Retina (tissue), 1 donor: ENCODE results near the gene TGFB2.
"Not testable (repeated sequence)": the region's sequence is repeated elsewhere in the genome, so short reads cannot be mapped to it uniquely, and the experiment has no call there.

Experiments used
- DNase-seq: peaks from one replicate; pipeline ENCODE4 v3.0.0-alpha.2; 2016

Gene TGFB2

GRCh38 chr1:218344814-218345672, at the start of gene TGFB2:
TGFB2 (plus strand) TSS chr1:218345336; CDS start chr1:218346702, 1,366 bp downstream.
- DNase-seq, result peak; percentile 90

GRCh38 chr1:218296162-218296561, 49.0 kb upstream of the TGFB2 start:
- no peak for DNase-seq

- DNase-seq, result no peak
These were observed 47.7 kb upstream of the TGFB2 start for GRCh38 chr1:218297461-218297860.

GRCh38 chr1:218297867-218298266, 47.3 kb upstream of the TGFB2 start:
- no peak for DNase-seq

- no peak for DNase-seq
These were observed 46.7 kb upstream of the TGFB2 start for GRCh38 chr1:218298398-218298797.

- peak; percentile 6 for DNase-seq
These were observed 45.7 kb upstream of the TGFB2 start for GRCh38 chr1:218299416-218299815.

- no peak for DNase-seq
These were observed 43.9 kb upstream of the TGFB2 start for GRCh38 chr1:218301217-218301616.

- no peak for DNase-seq
These were observed 43.0 kb upstream of the TGFB2 start for GRCh38 chr1:218302155-218302554.

- DNase-seq, result no peak
These were observed 41.8 kb upstream of the TGFB2 start for GRCh38 chr1:218303176-218303879.

- DNase-seq, result no peak
These were observed 40.7 kb upstream of the TGFB2 start for GRCh38 chr1:218304281-218305039.

GRCh38 chr1:218305472-218306064, 39.6 kb upstream of the TGFB2 start:
- DNase-seq, result no peak

GRCh38 chr1:218312509-218312908, 32.6 kb upstream of the TGFB2 start:
- no peak for DNase-seq

- DNase-seq, result no peak
These were observed 30.8 kb upstream of the TGFB2 start for GRCh38 chr1:218314316-218314715.

GRCh38 chr1:218315638-218316037, 29.5 kb upstream of the TGFB2 start:
- no peak for DNase-seq

- DNase-seq, result no peak
These were observed 28.1 kb upstream of the TGFB2 start for GRCh38 chr1:218317061-218317460.

- not testable (repeated sequence) for DNase-seq
These were observed 25.0 kb upstream of the TGFB2 start for GRCh38 chr1:218320182-218320581.

GRCh38 chr1:218322762-218323161, 22.4 kb upstream of the TGFB2 start:
- DNase-seq, result no peak

- no peak for DNase-seq
These were observed 21.4 kb upstream of the TGFB2 start for GRCh38 chr1:218323568-218324225.

GRCh38 chr1:218324226-218324580, 20.9 kb upstream of the TGFB2 start:
- DNase-seq, result no peak

- no peak for DNase-seq
These were observed 16.4 kb upstream of the TGFB2 start for GRCh38 chr1:218328769-218329168.

GRCh38 chr1:218330043-218330623, 15.0 kb upstream of the TGFB2 start:
- no peak for DNase-seq

GRCh38 chr1:218332416-218332815, 12.7 kb upstream of the TGFB2 start:
- DNase-seq, result no peak
